Stimulated activated CD4-positive, alpha-beta T cell treated with anti-CD3 and anti-CD28 coated beads, Interleukin-2, amount 100 ng/mL, for 24 hours (primary cell): ENCODE data around the gene GLUL.
A peak's percentile ranks its signal among the peaks of the same experiment; 100 is the strongest.
"Not testable (repeated sequence)": the region's sequence is repeated elsewhere in the genome, so short reads cannot be mapped to it uniquely, and the experiment has no call there.

Experiments used
- DNase-seq, 2 donors: peaks; one replicate each; pipeline ENCODE4 v3.0.0-alpha.2; 2020

GLUL gene

DNA sequence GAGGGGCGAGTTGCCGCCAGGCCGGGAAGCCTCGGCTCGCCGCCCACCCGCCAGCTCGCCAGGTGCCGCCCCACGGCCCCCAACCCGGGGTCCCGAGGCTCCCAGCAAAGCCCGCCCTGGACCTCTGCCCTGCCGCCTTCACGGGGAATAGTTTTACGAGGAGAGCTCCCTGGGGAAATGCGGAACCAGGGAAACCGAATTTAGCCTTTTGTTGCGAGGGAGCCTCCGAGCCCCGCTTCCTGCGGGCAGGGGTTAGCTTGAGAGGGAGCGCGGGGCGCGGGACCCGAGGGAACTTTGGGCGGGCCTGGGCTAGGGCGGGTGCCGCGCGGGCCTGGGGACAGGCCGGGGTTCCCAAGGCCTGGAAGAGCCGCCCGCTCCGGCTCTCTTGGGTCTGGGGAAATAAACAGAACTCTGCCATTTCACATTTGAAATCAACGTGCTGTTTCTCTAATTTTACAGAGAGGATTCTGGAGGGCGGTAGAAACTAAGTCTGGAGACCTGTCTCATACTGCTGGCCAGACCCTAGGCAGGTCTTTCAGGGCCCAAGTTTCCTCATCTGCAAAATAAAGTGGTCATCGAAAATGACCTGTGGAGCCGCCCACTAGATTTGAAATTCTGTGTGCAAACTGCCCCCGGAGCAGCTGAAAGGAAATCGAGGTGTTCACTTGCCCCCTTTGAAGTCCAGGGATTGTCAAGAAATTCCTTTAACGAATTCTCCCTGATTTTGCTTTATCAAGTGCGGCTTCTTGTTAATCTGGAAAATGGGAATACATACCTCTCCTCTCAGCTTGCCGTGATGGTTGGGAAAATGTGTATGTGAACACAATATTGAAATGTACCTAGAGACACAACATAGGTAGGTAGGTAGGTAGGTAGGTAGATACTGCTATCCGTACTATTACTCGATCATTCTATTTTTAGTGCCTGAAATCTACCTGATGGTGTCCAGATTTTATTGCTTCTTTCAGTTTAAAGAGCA, 749 bp upstream of the GLUL start:
- DNase-seq, result peak; percentile 27 to 44

GRCh38 chr1:182391028-182391361, 595 bp downstream of the GLUL start:
- no peak for DNase-seq

DNA sequence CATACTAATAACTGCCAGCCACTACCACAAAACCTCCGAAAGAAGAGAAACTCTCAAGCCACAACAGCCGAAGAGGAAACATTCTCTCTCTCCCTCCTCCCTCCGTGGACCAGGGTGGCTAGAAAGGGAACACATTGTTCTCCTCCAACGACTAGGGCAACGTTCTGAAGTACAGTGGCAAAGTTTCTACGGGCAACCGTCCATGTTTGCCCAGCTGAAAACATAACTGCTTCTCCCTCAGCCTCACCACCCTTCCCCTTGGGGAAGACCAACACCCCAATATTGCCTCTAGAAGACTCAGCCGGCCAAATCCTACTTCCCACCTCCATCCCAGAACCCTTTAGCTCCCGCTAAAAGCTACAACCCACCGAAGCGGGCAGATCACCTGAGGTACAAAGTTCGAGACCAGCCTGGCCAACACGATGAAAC, 2.0 kb downstream of the GLUL start:
- peak; percentile 6 to 19 for DNase-seq

GRCh38 chr1:182388392-182389134, 3.0 kb downstream of the GLUL start:
- DNase-seq, result no peak

- no peak for DNase-seq
Observed at GRCh38 chr1:182387566-182387965, 4.0 kb downstream of the GLUL start.

DNA sequence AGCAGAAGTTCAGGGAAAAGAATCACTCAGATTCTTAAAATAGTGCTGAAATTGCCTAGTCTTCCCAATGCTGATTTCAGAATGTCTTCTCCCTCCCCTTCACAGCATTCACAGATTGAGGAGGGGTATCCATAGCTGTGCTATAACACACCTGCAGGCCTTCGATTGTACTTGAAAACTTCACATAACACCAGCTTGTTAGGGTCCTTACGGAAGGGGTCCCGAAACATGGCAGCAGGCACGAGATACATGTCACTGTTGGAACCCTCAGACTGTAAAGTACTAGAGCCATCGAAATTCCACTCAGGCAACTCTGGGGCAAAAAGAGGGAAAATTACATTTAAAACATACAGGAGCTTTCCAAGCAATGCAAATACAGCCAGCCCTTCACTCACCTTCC, 4.6 kb downstream of the GLUL start:
- DNase-seq, result no peak

- DNase-seq, result no peak
Observed at GRCh38 chr1:182385885-182386853, 5.4 kb downstream of the GLUL start.

DNA sequence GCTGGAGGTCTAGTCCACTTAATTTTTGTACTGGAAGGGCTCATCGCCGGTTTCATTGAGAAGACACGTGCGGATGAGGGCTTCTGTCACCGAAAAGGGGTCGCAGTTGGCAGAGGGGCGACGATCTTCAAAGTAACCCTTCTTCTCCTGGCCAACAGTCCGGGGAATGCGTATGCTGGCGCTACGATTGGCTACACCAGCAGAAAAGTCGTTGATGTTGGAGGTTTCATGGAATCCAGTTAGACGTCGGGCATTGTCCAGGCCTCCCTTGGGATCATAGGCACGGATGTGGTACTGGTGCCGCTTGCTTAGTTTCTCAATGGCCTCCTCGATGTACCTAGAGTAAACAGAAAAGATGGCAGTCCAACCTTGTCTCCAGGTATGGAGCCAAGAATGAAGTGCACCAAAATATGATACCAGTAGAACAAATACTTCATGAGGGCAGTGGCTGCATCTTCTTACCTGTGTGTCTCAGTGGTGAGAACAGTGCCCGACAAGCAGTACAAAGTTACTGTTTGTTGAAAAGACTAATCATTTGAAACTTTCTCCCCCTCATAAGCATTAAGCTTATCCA, 7.1 kb downstream of the GLUL start:
- DNase-seq, result no peak

GRCh38 chr1:182383934-182384333, 7.7 kb downstream of the GLUL start:
- no peak for DNase-seq

GRCh38 chr1:182383037-182383661, 8.4 kb downstream of the GLUL start:
- DNase-seq, result no peak

GRCh38 chr1:182381962-182382819, 9.4 kb downstream of the GLUL start:
- DNase-seq, result no peak

DNA sequence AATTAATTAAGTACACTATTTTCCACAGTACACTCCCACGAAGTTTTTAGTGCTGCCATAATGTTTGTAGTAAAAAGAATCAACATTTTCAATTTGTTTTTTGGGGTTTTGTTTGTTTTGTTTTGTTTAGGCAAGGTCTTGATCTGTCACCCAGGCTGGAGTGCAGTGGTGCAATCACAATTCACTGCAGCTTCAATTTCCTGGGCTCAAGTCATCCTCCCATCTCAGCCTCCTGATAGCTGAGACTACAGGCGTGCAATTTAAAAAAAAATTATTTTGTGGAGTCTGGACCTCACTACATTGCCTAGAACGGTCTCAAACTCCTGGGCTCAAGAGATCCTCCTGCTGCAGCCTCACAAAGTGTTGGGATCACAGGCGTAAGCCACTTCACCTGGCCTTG, 11.4 kb downstream of the GLUL start:
- no peak for DNase-seq

- DNase-seq, result not testable (repeated sequence)
Observed at GRCh38 chr1:182379781-182380180, 11.8 kb downstream of the GLUL start.

GRCh38 chr1:182376936-182377574, 14.5 kb downstream of the GLUL start:
- no peak for DNase-seq

- no peak for DNase-seq
Observed at GRCh38 chr1:182374101-182374834, 17.3 kb downstream of the GLUL start.

GRCh38 chr1:182370532-182370931, 21.1 kb downstream of the GLUL start:
- no peak for DNase-seq

DNA sequence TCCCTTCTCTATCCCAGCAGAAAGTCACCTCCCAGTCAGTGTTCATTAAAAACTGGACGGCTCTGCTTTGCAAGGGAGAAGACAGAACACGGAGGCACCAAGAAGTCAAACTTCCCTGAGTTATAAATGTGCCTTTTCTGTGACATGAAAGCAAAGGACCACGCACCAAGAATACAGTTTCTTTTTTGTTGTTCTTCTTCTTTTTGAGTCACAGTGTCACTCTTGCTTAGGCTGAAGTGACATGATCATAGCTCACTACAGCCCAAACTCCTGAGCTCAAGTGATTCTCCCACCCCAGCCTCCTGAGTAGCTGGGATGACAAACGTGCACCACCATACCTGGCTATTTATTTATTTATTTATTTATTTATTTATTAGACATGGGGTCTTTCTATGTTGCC, 22.7 kb downstream of the GLUL start:
- DNase-seq, result no peak

GRCh38 chr1:182368358-182368757, 23.2 kb downstream of the GLUL start:
- no peak for DNase-seq

- DNase-seq, result no peak
Observed at GRCh38 chr1:182367926-182368325, 23.7 kb downstream of the GLUL start.

GRCh38 chr1:182366596-182366995, 25.0 kb downstream of the GLUL start:
- no peak for DNase-seq
